Measurements from ENCODE around the gene RB1.
A peak's percentile ranks its signal among the peaks of the same experiment; 100 is the strongest.

RB1 gene

GRCh38 chr13:48273346-48273745, 30.2 kb upstream of the RB1 start:
- no peak for TF ChIP-seq JUND (IDR thresholded peaks at IDR 0.05; ENCODE audit: low read depth)
- in situ Hi-C loops (cut with HindIII; ENCODE audit: low pct_unique_long_range_greater_than_20kb, low sequenced_read_pairs): no loop called here
- no peak for DNase-seq (ENCODE audit: low read depth in 1 of 2, low spot score in 1 of 2)

DNA sequence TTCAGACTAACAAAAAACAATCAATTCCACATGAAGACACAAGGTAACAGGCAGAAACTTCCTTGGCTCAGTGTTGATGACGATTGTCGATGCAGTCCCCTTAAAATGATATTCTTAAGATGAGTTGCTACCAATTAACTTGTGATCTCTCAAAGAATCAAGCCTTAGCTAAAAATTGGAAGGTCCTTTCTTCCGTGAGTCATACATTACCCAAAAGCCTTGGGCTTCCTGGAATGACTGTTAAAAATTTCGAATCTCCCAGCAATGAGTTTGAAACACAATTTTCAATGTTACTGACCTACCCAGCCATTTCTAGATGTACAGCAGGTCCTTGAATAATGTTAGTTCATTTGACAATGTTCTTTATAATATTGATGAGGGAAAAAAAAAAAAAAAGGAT, 28.0 kb upstream of the RB1 start:
- no peak for DNase-seq (ENCODE audit: low read depth in 1 of 2, low spot score in 1 of 2)
- in situ Hi-C loops (cut with HindIII; ENCODE audit: low pct_unique_long_range_greater_than_20kb, low sequenced_read_pairs): no loop called here
- no peak for TF ChIP-seq JUND (IDR thresholded peaks at IDR 0.05; ENCODE audit: low read depth)

DNA sequence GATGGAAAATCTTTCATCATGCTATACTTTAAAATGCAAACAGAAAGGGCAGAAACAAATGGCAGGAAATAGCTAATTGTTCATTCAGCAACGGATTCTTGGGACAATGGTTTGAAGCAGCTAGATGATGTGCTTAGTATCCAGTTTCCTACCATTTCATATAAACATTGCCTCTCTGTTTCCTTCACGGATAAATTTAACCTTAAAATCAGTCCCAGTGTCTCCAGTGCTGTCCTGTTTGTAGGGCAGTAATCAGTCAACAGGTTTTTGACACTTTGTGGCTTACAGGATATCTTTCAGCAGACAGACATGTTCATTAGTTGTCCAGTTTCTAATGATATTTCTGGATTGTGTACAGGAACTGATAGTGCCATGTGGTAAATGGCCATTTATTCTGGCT, 24.7 kb upstream of the RB1 start:
- DNase-seq (ENCODE audit: low read depth in 1 of 2, low spot score in 1 of 2): no peak
- TF ChIP-seq JUND (IDR thresholded peaks at IDR 0.05; ENCODE audit: low read depth): no peak
- in situ Hi-C loops (cut with HindIII; ENCODE audit: low pct_unique_long_range_greater_than_20kb, low sequenced_read_pairs): no loop called here

DNA sequence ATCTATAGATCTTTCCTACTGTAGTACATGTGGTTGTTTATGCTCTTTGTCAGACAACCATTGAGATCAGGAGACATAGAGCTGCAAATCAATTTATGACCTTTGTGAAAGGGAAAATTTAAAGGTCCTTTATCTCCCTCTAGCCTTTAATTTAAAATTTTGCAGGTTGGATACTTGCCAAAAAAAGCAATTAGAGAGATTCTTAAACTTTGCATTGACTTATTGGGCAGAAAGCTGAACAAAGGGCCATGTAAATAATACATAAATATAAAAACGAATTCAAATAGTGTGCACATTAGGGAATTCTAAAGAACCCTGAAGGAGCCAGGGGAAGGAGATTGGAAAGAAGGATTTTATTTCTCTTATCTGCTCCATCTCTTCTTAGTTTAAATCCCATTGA, 22.0 kb upstream of the RB1 start:
- in situ Hi-C loops (cut with HindIII; ENCODE audit: low pct_unique_long_range_greater_than_20kb, low sequenced_read_pairs): no loop called here
- no peak for DNase-seq (ENCODE audit: low read depth in 1 of 2, low spot score in 1 of 2)
- TF ChIP-seq JUND (IDR thresholded peaks at IDR 0.05; ENCODE audit: low read depth): no peak

DNA sequence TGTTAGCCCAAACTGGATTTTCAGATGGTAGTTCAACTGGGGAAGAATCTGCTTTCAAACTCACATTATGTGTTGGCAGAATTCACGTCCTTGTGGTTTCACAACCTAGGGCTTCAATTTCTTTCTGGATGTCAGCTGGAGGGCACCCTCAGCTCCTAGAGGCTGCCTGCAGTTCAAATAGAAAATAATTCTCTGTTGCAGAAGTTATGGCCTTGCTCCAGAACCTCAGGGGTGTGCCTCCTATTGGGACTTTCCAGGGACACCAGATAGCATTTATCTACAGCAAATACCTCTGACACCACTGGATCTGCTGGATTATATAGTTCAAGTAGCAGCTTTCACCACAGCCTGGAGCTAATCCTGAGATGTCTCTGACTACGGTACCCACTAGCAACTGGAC, 11.8 kb upstream of the RB1 start:
- TF ChIP-seq JUND (IDR thresholded peaks at IDR 0.05; ENCODE audit: low read depth): no peak
- DNase-seq (ENCODE audit: low read depth in 1 of 2, low spot score in 1 of 2): no peak
- in situ Hi-C loops (cut with HindIII; ENCODE audit: low pct_unique_long_range_greater_than_20kb, low sequenced_read_pairs): no loop called here

- in situ Hi-C loops (cut with HindIII; ENCODE audit: low pct_unique_long_range_greater_than_20kb, low sequenced_read_pairs): no loop called here
- TF ChIP-seq JUND (IDR thresholded peaks at IDR 0.05; ENCODE audit: low read depth): no peak
- DNase-seq (ENCODE audit: low read depth in 1 of 2, low spot score in 1 of 2): no peak
Measured at GRCh38 chr13:48292650-48293049, 10.9 kb upstream of the RB1 start.

- no peak for DNase-seq (ENCODE audit: low read depth in 1 of 2, low spot score in 1 of 2)
- no peak for TF ChIP-seq JUND (IDR thresholded peaks at IDR 0.05; ENCODE audit: low read depth)
- in situ Hi-C loops (cut with HindIII; ENCODE audit: low pct_unique_long_range_greater_than_20kb, low sequenced_read_pairs): no loop called here
Measured at GRCh38 chr13:48294653-48295052, 8.9 kb upstream of the RB1 start.

GRCh38 chr13:48295271-48295670, 8.3 kb upstream of the RB1 start:
- no peak for TF ChIP-seq JUND (IDR thresholded peaks at IDR 0.05; ENCODE audit: low read depth)
- in situ Hi-C loops (cut with HindIII; ENCODE audit: low pct_unique_long_range_greater_than_20kb, low sequenced_read_pairs): no loop called here
- no peak for DNase-seq (ENCODE audit: low read depth in 1 of 2, low spot score in 1 of 2)

DNA sequence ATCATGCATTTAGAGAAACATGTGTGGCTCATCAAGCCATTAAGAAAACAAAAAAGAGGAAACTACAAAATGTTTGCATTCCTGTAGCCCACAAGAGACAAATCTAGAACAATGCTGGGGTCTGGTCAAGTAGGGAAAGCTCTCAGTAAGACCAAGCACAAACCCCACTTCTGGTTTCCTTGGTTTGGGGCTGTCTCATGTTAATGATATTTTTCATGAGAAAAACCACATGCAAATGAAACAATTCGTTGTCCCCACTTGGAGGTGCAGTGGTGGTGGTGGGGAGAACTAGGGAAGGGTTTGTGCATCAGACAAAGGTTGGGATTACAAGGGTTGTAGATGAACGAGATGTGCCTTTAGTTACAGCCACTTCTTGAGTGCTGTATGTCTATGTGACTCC, 7.0 kb upstream of the RB1 start:
- no peak for TF ChIP-seq JUND (IDR thresholded peaks at IDR 0.05; ENCODE audit: low read depth)
- DNase-seq (ENCODE audit: low read depth in 1 of 2, low spot score in 1 of 2): no peak
- in situ Hi-C loops (cut with HindIII; ENCODE audit: low pct_unique_long_range_greater_than_20kb, low sequenced_read_pairs): no loop called here

DNA sequence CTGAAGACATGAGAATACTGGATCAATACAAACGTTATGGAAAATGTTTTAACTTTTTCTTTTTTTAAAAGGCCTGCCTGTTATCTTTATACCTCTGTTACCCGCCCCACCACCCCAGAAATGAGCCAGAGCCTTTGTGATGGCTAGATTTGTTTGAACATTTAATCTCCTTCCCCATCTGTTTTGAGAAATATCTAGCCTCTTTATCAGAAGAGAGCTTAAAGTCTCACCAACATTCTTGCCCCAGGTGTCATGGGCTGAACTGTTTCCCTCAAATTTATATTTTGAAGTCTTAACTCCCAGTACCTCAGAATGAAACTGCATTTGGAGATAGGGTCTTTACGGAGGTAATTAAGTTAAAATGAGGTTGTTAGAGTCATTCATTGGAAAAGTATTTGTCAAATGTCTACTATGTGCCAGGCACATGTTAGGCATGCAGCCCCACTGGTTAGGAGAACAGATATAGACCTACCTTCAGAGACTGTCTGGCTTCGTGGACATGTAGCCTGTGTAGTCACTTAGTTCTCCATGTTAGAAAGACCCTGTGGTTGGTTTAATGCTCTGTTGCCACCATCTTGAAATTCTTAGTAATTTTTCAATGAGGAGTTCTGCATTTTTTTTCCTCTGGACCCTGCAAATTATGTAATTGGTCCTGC, 6.3 kb upstream of the RB1 start:
- in situ Hi-C loops (cut with HindIII; ENCODE audit: low pct_unique_long_range_greater_than_20kb, low sequenced_read_pairs): no loop called here
- no peak for TF ChIP-seq JUND (IDR thresholded peaks at IDR 0.05; ENCODE audit: low read depth)
- DNase-seq (ENCODE audit: low read depth in 1 of 2, low spot score in 1 of 2): no peak

DNA sequence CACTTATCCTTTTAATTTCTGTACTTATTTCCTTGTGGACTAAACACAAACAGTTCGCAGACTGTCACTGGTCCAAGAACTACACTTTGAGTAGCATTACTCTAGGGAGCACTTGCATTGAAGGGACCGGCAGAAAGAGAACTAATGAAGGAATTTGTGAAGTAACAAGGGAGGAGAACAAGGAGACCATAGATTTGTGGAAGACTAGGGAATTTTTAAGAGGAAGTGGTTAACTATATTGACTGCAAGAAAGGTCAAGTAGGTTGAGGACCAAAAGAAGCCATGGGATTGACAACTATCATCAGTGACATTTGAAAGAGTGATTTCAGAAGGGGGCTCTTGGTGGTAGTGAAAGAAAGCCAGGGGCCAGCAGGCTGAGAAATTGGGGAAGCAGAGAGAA, 4.0 kb upstream of the RB1 start:
- in situ Hi-C loops (cut with HindIII; ENCODE audit: low pct_unique_long_range_greater_than_20kb, low sequenced_read_pairs): no loop called here
- no peak for DNase-seq (ENCODE audit: low read depth in 1 of 2, low spot score in 1 of 2)
- TF ChIP-seq JUND (IDR thresholded peaks at IDR 0.05; ENCODE audit: low read depth): no peak

DNA sequence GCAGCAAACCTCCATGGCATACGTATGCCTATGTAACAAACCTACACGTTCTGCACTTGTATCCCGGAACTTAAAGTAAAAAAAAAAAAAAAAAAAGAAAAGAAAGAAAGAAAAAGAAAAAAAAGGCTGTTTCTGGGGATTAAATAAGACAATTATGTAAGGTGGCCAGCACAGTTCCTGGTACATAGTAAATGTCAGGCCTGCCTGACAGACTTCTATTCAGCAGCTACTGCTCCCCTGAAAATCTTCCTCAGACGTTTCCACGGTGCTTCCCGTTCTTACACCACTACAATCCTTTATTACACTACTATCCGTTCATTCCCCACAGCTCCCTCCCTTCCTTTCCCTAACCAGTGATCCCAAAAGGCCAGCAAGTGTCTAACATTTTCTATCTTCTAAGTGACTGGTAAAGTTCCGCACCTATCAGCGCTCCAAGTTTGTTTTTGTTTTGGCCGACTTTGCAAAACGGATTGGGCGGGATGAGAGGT, 636 bp upstream of the RB1 start:
- DNase-seq (ENCODE audit: low read depth in 1 of 2, low spot score in 1 of 2): no peak

DNA sequence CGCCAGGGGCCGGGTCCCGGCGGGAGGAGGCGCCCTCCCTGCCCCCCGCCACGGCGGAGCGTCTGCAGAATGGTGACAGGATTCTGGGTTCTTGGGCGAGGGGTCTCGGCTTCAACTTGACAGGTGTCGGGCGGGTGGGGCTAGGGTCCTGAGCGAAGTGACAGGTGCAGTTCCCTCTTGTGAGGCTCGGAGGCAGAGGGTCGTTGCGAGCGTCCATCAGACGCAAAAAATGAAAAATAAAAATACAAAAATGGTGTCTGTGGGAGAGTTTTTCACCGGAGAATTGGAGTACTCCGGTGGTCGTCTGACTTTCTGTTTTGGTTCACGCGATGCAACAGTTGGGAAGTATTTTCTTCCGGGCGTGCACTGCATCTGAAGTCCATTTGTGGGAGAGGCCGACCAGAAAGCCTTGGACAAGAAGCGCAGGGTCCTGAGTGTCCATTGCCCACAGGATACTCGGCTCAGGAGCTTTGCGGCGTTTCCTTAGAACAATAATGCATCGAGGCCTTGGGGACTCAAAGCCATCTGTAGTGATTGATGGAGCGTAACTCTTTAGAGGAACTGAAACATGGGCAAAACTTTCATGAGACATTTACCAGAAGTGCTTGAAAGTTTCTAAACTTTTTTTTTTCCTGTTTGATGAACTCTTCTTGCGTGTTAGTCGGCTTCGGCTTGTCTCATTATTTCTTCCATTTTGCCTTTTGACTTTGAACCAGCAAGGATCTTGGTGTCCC, 759 bp downstream of the RB1 start:
- in situ Hi-C loops (cut with HindIII; ENCODE audit: low pct_unique_long_range_greater_than_20kb, low sequenced_read_pairs): no loop called here
- peak; percentile 16 to 25 for DNase-seq (ENCODE audit: low read depth in 1 of 2, low spot score in 1 of 2)
- no peak for TF ChIP-seq JUND (IDR thresholded peaks at IDR 0.05; ENCODE audit: low read depth)

More for the DNA sequence above, 636 bp upstream of the RB1 start:
- in situ Hi-C loops (cut with HindIII; ENCODE audit: low pct_unique_long_range_greater_than_20kb, low sequenced_read_pairs): no loop called here
- no peak for TF ChIP-seq JUND (IDR thresholded peaks at IDR 0.05; ENCODE audit: low read depth)

Measured in T47D (cell line).